Glutamatergic neuron (in vitro differentiated cells): Measurements from ENCODE around the gene ARHGAP9. TPM values are rescaled to one million over a fixed set of nuclear protein-coding genes. Genes with fewer than 3 reads are reported as not detected.

Experiments used
- DNase-seq: peaks from one replicate; pipeline ENCODE4 v3.0.0; 2022
- H3K27ac Mint-ChIP-seq: one replicate; pipeline ENCODE4 v1.8.0; 2020; ENCODE audit warnings: mild to moderate bottlenecking, mixed read lengths, inconsistent platforms; ENCODE audit not compliant: unreplicated experiment
- H3K27me3 Mint-ChIP-seq: one replicate; pipeline ENCODE4 v1.8.0; 2020; ENCODE audit warnings: mild to moderate bottlenecking, moderate library complexity, mixed read lengths, inconsistent platforms; ENCODE audit not compliant: unreplicated experiment
- H3K36me3 Mint-ChIP-seq: one replicate; pipeline ENCODE4 v1.8.0; 2020; ENCODE audit warnings: mild to moderate bottlenecking, mixed read lengths, inconsistent platforms; ENCODE audit not compliant: unreplicated experiment
- H3K4me1 Mint-ChIP-seq: one replicate; pipeline ENCODE4 v1.8.0; 2020; ENCODE audit warnings: mild to moderate bottlenecking, low read depth, mixed read lengths, inconsistent platforms; ENCODE audit not compliant: unreplicated experiment
- H3K4me3 Mint-ChIP-seq: one replicate; pipeline ENCODE4 v1.8.0; 2020; ENCODE audit warnings: mild to moderate bottlenecking, mixed read lengths, inconsistent platforms; ENCODE audit not compliant: unreplicated experiment
- H3K9me3 Mint-ChIP-seq: one replicate; pipeline ENCODE4 v1.8.0; 2020; ENCODE audit warnings: mild to moderate bottlenecking, moderate library complexity, mixed read lengths, inconsistent platforms; ENCODE audit not compliant: unreplicated experiment
- CTCF ChIP-seq: fragments of 200-600 bp; sonication (generic); IDR thresholded peaks from one replicate; pipeline ENCODE4 v1.5.0; 2021; ENCODE audit not compliant: partially characterized antibody, unreplicated experiment
- total RNA-seq: library from RNA; stranded (reverse); fragmentation: NEBNext Ultra II Directional; extraction: Animal tissue kit (Norgen Biotek cat#: 25700); gene quantifications from one replicate; pipeline ENCODE4 v1.2.1, GENCODE V29; 2021; ENCODE audit not compliant: unreplicated experiment

The ARHGAP9 gene
- total RNA-seq, 1 donor from 2014 or later = 52.0 TPM

- no peaks in the 10 kb centered on the region for H3K9me3 Mint-ChIP-seq
- no peak overlapping the region for H3K27ac Mint-ChIP-seq
- peaks cover 4% of the 10 kb centered on the region for H3K36me3 Mint-ChIP-seq
- DNase-seq = no peak
- H3K4me3 Mint-ChIP-seq = no peak overlapping the region
- no peaks in the 10 kb centered on the region for H3K4me1 Mint-ChIP-seq
- no peak for TF ChIP-seq CTCF
- H3K27me3 Mint-ChIP-seq = no peaks in the 10 kb centered on the region
Observed at GRCh38 chr12:57438400-57438799, 41.3 kb downstream of the ARHGAP9 start.

DNA sequence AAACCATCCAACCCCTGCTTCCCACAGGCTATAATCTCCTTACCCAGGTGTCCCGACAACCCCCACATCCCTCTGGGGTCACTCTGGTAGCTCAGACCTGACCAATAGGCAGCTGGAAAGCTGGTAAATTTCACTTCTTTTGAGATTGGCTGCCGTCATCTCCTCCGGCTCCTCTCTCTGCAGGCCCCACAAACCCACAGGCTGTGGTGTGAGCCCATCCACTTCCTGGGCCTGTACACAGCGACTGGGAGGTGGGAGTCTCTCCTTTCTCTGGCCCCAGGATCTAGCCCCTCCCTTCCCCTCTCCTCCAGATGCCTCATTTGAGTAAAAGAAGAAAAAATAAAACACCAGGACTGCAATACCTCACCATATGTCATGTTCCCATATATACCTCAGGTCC lies 44.4 kb downstream of the ARHGAP9 start:
- Mint-ChIP-seq H3K27ac (no peak overlapping the region), H3K36me3 (no peaks in the 10 kb centered on the region), H3K4me1 (no peaks in the 10 kb centered on the region), H3K27me3 (peaks cover 2% of the 10 kb centered on the region), H3K9me3 (peaks cover 6% of the 10 kb centered on the region), H3K4me3 (no peak overlapping the region)
- no peak for TF ChIP-seq CTCF
- DNase-seq = no peak

GRCh38 chr12:57434517-57435223 lies 45.0 kb downstream of the ARHGAP9 start, which contains the start of gene INHBC:
Gene INHBC, plus strand, starts transcription at chr12:57434784. Its CDS starts 103 bp downstream, at chr12:57434887.
- Mint-ChIP-seq H3K27me3 (peaks cover 4% of the 10 kb centered on the region), H3K4me1 (peaks cover 3% of the 10 kb centered on the region), H3K9me3 (peaks cover 8% of the 10 kb centered on the region), H3K36me3 (no peaks in the 10 kb centered on the region), H3K27ac (no peak within 1 kb of the TSS), H3K4me3 (no peak within 1 kb of the TSS)
- TF ChIP-seq CTCF = no peak
- DNase-seq = no peak

DNA sequence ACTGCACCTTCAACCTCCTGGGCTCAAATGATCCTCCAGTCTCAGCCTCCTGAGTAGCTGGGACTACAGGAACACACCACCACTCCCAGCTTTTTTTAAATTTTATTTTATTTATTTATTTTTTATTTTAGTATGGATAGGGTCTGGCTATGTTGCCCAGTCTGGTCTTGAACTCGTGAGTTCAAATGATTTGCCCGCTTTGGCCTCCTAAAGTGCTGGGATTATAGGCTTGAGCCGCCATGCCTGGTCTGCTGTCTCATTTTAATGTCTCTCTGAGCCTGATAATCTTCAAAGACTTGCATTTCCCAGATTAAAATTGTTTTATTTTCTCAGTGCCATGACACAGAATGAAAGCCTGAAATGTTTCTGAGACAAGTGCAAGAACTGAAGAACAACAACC lies 46.3 kb downstream of the ARHGAP9 start:
- no peak overlapping the region for H3K27ac Mint-ChIP-seq
- no peaks in the 10 kb centered on the region for H3K36me3 Mint-ChIP-seq
- DNase-seq = no peak
- no peak overlapping the region for H3K4me3 Mint-ChIP-seq
- no peak for TF ChIP-seq CTCF
- peaks cover 8% of the 10 kb centered on the region for H3K9me3 Mint-ChIP-seq
- H3K27me3 Mint-ChIP-seq = peaks cover 4% of the 10 kb centered on the region
- H3K4me1 Mint-ChIP-seq = peaks cover 5% of the 10 kb centered on the region

DNA sequence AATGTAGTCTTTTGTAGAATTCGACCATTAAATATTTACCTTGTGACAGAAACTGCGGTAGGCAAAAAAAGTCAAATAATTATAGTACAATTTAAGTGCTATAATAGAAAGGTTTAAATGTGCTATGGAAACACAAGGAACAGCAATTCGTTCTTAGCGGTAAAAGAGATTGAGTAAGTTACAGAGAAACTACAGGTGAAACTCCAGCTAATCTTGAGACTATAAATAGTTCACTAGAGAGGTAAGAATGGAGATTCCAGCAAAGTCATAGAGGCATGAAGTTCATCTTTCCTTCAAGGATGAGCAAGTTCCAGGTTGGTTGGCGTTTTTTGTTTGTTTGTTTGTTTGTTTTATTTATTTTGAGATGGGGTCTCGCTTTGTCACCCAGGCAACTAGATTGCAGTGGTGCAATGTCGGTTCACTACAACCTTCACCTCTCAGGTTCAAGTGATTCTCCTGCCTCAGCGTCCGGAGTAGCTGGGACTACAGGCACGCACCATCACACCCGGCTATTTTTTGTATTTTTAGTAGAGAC lies 47.9 kb downstream of the ARHGAP9 start:
- Mint-ChIP-seq H3K36me3 (no peaks in the 10 kb centered on the region), H3K27me3 (peaks cover 6% of the 10 kb centered on the region), H3K4me3 (peak overlapping the region; percentile 88), H3K9me3 (peaks cover 8% of the 10 kb centered on the region), H3K4me1 (peaks cover 5% of the 10 kb centered on the region), H3K27ac (peak overlapping the region; percentile 79)
- TF ChIP-seq CTCF = no peak
- DNase-seq = no peak
